Smooth muscle cell (in vitro differentiated cells): Measurements from ENCODE around the gene ALOXE3. TPM values are rescaled to one million over a fixed set of nuclear protein-coding genes. Genes with fewer than 3 reads are reported as not detected.

Source experiments
- DNase-seq: peaks from one replicate; lab custom pipeline; 2025; ENCODE audit not compliant: unreplicated experiment; lab: John Stamatoyannopoulos, UW
- H2AFZ ChIP-seq: fragments of 200-600 bp; sonication (generic); 2 replicates; pipeline ENCODE4 v1.6.0; 2016; ENCODE audit warnings: antibody characterized with exemption, low read depth, mild to moderate bottlenecking
- H3F3A ChIP-seq: fragments of 200-600 bp; sonication (generic); 2 replicates; pipeline ENCODE4 v1.6.0; 2017; ENCODE audit warnings: antibody characterized with exemption, low read depth
- H3K27ac ChIP-seq: fragments of 200-600 bp; sonication (generic); 2 replicates; pipeline ENCODE4 v1.5.1; 2016; ENCODE audit warnings: low read depth, mild to moderate bottlenecking
- H3K27me3 ChIP-seq: fragments of 200-600 bp; sonication (generic); 2 replicates; pipeline ENCODE4 v1.6.1; 2016; ENCODE audit warnings: low read depth, mild to moderate bottlenecking
- H3K36me3 ChIP-seq: fragments of 200-600 bp; sonication (generic); 2 replicates; pipeline ENCODE4 v1.5.1; 2016; ENCODE audit warnings: low read depth
- H3K4me1 ChIP-seq: fragments of 200-600 bp; sonication (generic); 2 replicates; pipeline ENCODE4 v1.5.1; 2016; ENCODE audit warnings: low read depth
- H3K4me2 ChIP-seq: fragments of 200-600 bp; sonication (generic); 2 replicates; pipeline ENCODE4 v1.6.0; 2016; ENCODE audit warnings: mild to moderate bottlenecking
- H3K4me3 ChIP-seq: fragments of 200-600 bp; sonication (generic); 2 replicates; pipeline ENCODE4 v1.5.1; 2016; ENCODE audit warnings: mild to moderate bottlenecking
- H3K79me2 ChIP-seq: fragments of 200-600 bp; sonication (generic); 2 replicates; pipeline ENCODE4 v1.6.0; 2016; ENCODE audit warnings: low read depth, mild to moderate bottlenecking
- H3K9ac ChIP-seq: fragments of 200-600 bp; sonication (generic); 2 replicates; pipeline ENCODE4 v1.6.0; 2016; ENCODE audit warnings: low read depth
- H3K9me3 ChIP-seq: fragments of 200-600 bp; sonication (generic); replicated peaks from 2 replicates; pipeline ENCODE4 v1.5.1; 2016; ENCODE audit warnings: low read depth
- H4K20me1 ChIP-seq: fragments of 200-600 bp; sonication (generic); 2 replicates; pipeline ENCODE4 v1.6.0; 2016; ENCODE audit warnings: low read depth
- WGBS: methylation state at CpG from one replicate; pipeline ENCODE4 v1.1.7; 2016; ENCODE audit warnings: low lambda C conversion rate; 5-methylcytosine and 5-hydroxymethylcytosine counted together
- polyA plus RNA-seq: library from polyadenylated mRNA; unstranded; fragments of >200 nt; fragmentation: Nextera tagmentation; extraction: Ambion mirVana; gene quantifications from 2 replicates; pipeline ENCODE4 v1.2.1, GENCODE V29; 2016
- total RNA-seq: library from RNA; depleted of rRNA; stranded (reverse); fragments of >200 nt; gene quantifications from 2 replicates; pipeline ENCODE4 v1.2.3, GENCODE V29; 2014
- TF ChIP-seq, protein P1 (sequence below): fragments of 200-600 bp; sonication (generic); IDR thresholded peaks from 2 replicates; pipeline ENCODE4 v1.5.1; 2017; ENCODE audit warnings: borderline replicate concordance, mild to moderate bottlenecking, antibody characterized with exemption; ENCODE audit not compliant: insufficient read depth, poor library complexity, severe bottlenecking

Gene ALOXE3
- total and polyA plus RNA-seq, 2 experiments from 2014 or later: 0.25 to 1.7 TPM

DNA sequence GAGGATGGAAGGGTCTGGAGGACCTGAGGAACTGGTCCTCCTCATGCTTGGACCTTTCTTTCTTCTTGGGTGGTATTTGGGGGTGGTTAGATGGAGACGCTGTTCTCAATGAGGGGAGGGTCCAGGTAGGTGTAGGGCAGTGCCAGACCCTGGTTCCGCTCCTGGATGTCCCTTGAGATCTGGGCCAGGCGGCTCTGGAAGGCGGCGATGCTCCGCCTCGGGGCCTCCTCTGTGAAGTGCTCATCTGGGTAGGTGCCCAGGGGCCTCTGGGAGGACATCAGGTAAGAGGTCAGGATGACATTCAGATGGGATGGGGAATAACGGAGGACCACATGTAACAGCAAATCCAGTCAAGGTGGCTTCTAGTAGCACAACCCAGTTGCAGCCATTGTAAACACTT is 21.8 kb downstream of the ALOXE3 start:
- Histone ChIP-seq H4K20me1 (no peaks in the 10 kb centered on the region), H2AFZ (no peak overlapping the region), H3K27me3 (peaks cover 3% of the 10 kb centered on the region), H3K4me2 (no peak overlapping the region), H3K9ac (no peak overlapping the region), H3K27ac (no peak overlapping the region), H3K4me3 (no peak overlapping the region), H3K79me2 (no peaks in the 10 kb centered on the region), H3K36me3 (no peaks in the 10 kb centered on the region), H3K9me3 (no peaks in the 10 kb centered on the region), H3F3A (no peaks in the 10 kb centered on the region), H3K4me1 (no peaks in the 10 kb centered on the region)
- TF ChIP-seq, protein P1, sequence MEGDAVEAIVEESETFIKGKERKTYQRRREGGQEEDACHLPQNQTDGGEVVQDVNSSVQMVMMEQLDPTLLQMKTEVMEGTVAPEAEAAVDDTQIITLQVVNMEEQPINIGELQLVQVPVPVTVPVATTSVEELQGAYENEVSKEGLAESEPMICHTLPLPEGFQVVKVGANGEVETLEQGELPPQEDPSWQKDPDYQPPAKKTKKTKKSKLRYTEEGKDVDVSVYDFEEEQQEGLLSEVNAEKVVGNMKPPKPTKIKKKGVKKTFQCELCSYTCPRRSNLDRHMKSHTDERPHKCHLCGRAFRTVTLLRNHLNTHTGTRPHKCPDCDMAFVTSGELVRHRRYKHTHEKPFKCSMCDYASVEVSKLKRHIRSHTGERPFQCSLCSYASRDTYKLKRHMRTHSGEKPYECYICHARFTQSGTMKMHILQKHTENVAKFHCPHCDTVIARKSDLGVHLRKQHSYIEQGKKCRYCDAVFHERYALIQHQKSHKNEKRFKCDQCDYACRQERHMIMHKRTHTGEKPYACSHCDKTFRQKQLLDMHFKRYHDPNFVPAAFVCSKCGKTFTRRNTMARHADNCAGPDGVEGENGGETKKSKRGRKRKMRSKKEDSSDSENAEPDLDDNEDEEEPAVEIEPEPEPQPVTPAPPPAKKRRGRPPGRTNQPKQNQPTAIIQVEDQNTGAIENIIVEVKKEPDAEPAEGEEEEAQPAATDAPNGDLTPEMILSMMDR: no peak
- WGBS: 92% methylated on average over 8 of the region's 8 CpGs
- no peak for DNase-seq

DNA sequence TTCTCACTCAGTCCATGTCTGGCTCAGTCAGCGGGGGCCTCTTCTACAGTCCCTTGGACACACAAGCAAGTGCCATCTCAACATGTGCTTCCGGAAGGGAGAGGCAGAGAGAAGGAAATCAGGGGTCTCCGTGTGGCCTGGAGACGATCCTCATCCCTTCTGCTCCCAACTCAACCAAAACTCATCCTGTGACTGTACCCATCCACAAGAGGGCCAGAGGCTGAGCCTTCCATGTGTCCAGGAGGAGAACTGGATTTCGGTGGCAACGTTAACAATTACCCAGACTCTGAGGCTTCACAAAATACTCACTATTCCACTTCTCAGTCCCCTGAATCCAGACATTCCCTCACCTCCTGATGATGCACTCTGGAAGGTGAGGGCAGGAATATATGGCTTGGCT is 23.0 kb downstream of the ALOXE3 start:
- no peak overlapping the region for H2AFZ ChIP-seq
- peaks cover 13% of the 10 kb centered on the region for H3K27me3 ChIP-seq
- no peaks in the 10 kb centered on the region for H3K9me3 ChIP-seq
- no peak overlapping the region for H3K9ac ChIP-seq
- no peak for DNase-seq
- no peaks in the 10 kb centered on the region for H3K4me1 ChIP-seq
- H3K4me3 ChIP-seq: no peak overlapping the region
- no peaks in the 10 kb centered on the region for H3F3A ChIP-seq
- H3K4me2 ChIP-seq: no peak overlapping the region
- H4K20me1 ChIP-seq: no peaks in the 10 kb centered on the region
- TF ChIP-seq, protein P1: no peak
- H3K79me2 ChIP-seq: no peaks in the 10 kb centered on the region
- WGBS: 77% methylated on average over 6 of the region's 6 CpGs
- H3K36me3 ChIP-seq: no peaks in the 10 kb centered on the region
- H3K27ac ChIP-seq: no peak overlapping the region

DNA sequence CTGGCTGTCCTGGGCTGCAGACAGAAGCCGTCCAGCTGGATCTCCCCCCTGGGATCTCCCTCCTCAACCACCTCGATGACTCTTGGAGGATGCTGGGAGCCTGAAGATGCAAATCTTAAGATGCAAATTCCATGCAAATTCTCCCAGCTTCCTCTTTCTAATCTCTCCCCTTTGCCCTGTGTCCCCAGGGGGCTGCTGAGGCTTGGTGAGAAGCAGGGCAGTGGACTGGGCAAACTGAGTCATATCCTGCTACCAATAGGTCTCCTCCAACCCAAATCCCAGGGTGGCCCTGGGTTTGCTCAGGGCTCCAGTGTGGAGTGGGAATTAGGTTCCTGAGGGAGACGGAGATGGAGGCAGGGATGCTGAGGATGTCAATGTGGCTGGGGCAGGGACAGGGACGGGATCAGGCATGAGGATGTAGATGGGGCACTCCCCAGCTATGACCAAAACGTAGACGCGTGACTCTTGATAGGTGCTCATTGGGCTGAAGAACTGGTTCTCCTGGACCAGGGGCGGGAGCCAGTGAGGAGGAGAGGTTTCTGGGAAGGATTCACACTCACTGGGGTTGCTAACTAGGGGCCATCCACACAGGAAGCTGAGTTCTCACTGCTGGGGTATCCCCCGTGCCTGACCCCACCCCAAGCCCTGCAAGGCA is 27.2 kb downstream of the ALOXE3 start:
- H3K9me3 ChIP-seq: no peaks in the 10 kb centered on the region
- H3K36me3 ChIP-seq: no peaks in the 10 kb centered on the region
- H3K79me2 ChIP-seq: no peaks in the 10 kb centered on the region
- no peak overlapping the region for H3K4me3 ChIP-seq
- no peak overlapping the region for H3K27ac ChIP-seq
- no peak for DNase-seq
- WGBS: 72% methylated on average over 8 of the region's 9 CpGs
- H3K4me1 ChIP-seq: no peaks in the 10 kb centered on the region
- peaks cover 30% of the 10 kb centered on the region for H3K27me3 ChIP-seq
- TF ChIP-seq, protein P1: no peak
- no peak overlapping the region for H3K9ac ChIP-seq
- no peaks in the 10 kb centered on the region for H4K20me1 ChIP-seq
- H3K4me2 ChIP-seq: no peak overlapping the region
- H3F3A ChIP-seq: no peaks in the 10 kb centered on the region
- H2AFZ ChIP-seq: no peak overlapping the region

DNA sequence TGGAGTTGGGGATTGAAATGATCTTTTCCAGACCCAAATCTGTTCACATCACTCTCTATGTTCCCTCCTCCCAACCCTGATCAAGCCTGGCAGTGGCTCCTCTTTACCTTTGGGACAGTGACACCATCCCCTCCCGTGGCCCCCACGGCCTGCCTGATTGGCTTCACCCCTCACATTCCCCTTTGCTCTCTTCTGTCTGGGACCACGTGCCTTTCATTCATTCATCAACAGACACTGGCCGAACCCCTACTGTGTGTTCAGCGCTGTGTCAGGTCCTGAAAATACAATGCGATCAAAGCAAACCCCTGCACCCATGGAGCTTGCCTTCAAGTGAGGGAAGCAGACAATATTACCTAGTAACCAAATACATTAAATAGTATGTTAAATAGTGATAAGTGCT is 28.6 kb downstream of the ALOXE3 start:
- TF ChIP-seq, protein P1: no peak
- 85% methylated on average over 6 of the region's 6 CpGs for WGBS
- no peaks in the 10 kb centered on the region for H3K79me2 ChIP-seq
- no peaks in the 10 kb centered on the region for H4K20me1 ChIP-seq
- H2AFZ ChIP-seq: no peak overlapping the region
- H3K4me1 ChIP-seq: no peaks in the 10 kb centered on the region
- H3K36me3 ChIP-seq: no peaks in the 10 kb centered on the region
- no peak overlapping the region for H3K4me3 ChIP-seq
- peaks cover 34% of the 10 kb centered on the region for H3K27me3 ChIP-seq
- no peak overlapping the region for H3K4me2 ChIP-seq
- no peak overlapping the region for H3K27ac ChIP-seq
- DNase-seq: no peak
- no peaks in the 10 kb centered on the region for H3K9me3 ChIP-seq
- H3K9ac ChIP-seq: no peak overlapping the region
- H3F3A ChIP-seq: no peaks in the 10 kb centered on the region
